Stimulated activated naive CD4-positive, alpha-beta T cell (primary cell): ENCODE data around the gene SDK2.

Experiments
- DNase-seq, 6 experiments: peaks; one replicate each; lab custom pipeline; 2025; lab: John Stamatoyannopoulos, UW

The SDK2 gene

GRCh38 chr17:73586275-73586832, 57.9 kb downstream of the SDK2 start:
- no peak for DNase-seq

DNA sequence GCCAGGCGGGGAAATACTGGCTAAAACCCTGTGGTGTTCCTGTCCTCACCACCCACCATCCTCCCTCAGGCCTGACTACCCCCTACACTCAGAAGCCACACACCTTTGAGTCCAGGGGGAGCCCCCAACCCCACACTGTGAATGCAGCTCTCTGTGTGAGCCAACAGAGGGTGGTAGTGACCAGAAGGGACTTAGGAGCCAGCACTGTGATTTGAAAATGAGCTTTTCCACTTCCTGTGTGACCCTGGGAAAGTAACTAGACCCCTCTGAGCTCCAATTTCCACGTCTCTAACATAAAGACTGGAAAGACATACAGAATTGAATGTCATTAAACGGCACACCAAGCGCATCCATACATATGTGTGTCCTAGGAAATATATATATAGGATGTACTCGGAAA, 58.7 kb downstream of the SDK2 start:
- no peak for DNase-seq

DNA sequence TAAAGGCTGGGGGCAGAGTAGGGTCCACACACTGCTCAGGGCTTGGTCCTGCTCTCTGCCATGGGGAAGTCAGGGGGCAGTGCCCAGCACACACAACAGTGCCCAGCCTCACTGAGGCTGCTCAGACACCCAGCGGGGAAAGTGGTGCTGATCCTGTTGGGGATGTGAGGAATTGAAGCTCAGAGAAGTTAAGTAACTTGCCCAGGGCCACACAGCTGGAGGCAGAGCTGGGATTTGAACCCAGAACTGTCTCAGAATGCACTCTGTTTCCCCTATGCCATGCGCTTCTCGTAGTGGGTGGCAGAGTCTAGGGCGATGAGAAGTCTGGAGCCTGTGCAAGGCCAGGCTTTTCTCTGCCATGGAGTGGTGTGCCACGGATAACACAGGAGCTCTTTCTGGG, 59.3 kb downstream of the SDK2 start:
- no peak for DNase-seq

DNA sequence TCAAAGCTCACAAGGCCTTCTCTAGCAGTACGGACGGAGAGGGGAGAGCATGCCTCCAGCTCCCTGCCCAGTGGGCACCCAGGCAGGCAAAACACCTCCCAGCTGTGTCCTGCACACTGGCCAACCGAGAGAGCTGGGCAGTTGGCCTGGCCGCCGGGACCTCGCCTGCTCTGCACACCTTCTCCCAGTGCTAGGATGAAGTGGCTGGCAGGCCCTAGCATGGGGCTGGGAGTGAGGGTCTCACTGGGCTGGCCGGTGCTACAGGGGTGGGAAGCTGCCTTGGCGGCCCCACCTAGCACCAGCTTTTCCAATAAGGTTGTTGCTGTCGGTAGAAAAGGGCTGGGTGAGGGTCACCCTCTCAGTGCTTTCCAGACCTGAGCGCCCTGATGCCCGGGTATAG, 60.2 kb downstream of the SDK2 start:
- no peak for DNase-seq

GRCh38 chr17:73582821-73583220, 61.4 kb downstream of the SDK2 start:
- DNase-seq: no peak

DNA sequence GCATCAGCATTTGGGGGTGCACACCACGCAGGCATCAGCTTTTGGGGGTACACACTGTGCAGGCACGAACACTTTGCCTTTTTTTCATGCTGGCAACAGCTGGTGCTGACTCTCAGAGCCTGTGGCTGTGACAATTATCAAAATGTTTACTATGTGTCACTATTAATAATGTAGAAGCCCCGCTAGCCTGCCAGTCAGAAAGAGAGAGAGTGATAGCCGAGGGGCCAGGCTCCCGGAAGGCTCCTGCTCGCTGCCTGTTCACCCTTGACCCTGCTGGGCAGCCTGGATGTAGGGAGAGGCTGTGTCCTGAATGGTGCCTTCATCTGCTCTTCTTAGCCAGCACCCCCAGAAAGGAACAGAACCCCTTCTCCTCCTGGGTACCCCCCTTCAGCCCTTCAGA, 61.9 kb downstream of the SDK2 start:
- no peak for DNase-seq

DNA sequence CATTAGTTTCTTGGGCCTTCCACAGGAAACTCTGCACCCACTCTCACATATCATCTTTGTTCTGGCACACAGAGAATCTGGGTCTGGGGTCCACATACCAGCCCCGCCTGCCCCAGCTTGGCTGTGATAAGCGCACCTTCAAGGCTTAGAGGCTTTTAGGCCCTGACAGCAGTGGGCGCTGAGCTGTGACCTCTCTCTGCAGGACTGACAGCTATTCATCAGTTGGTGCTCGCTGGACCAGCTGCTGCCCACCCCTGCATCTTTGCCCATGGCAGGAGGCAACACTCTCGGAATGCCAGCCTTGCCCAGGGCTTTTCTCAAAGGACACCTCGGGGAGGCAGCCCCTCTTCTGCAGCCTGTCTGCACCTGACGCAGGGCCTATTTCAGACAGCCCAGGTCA, 62.9 kb downstream of the SDK2 start:
- no peak for DNase-seq

DNA sequence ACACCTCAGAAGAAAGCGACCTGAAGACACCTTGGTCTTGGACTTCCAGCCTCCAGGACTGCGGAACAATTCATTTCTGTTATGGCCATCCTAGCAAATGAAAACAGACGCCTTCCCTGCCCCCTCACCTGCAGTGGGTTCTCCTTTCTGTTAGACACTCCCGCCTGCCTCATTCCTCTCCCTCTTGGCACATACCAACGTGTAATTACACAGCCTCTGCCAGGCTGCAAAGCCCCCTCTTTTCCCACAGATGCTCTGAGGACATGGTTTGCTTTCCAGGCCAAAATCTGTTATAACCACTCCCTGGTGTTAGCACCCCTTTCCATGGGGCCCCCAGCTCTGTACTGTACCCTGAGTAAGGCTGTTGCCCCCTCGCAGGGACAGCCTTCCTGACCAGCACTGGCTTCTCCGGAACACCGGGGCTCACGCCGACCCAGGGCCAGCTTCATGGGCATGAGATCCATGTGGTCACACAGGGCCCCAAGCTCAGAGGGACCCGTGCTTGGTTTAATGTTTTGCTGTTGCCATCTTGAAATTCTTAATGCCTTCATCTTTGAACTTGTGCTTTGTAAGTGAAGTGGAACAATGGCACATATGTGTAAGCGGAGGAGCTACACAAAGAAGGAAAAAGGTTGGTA, 64.1 kb downstream of the SDK2 start:
- no peak for DNase-seq

- no peak for DNase-seq
Observed at GRCh38 chr17:73576556-73577098, 67.6 kb downstream of the SDK2 start.

DNA sequence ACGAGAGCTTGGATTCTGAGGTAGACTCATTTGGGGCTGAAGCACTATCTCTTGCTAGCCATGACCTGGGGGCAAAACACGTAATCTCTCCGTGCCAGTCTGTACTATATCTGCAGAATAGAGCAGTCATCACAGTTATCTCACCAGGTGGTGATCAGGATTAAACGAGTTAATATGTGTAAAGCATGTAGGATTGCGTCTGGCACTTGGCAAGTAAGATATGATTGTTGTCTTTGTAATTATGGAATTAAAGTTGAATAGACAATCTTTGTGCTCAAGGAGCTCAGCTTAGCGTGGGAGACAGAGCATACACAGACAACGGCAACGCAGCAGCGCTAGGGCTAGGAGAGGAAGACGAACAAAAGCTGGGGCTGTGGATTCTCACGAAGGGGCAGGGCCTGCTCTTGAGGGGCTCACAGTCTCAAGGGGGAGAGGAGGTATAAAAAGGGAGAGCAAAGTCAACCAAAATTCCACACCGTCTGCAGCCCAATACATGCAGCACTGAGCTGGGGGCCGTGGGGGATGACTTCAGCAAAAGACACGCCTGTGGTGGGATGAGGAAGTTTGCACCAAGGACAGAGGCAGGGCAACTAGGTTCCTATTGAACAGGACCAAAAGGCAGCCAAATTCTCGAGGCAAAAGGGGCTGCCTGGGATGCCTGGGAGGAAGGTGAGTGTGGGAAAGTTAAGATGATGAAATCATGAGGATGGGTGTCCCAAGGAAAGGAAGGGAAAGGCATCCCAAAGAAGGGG, 68.6 kb downstream of the SDK2 start:
- no peak for DNase-seq

DNA sequence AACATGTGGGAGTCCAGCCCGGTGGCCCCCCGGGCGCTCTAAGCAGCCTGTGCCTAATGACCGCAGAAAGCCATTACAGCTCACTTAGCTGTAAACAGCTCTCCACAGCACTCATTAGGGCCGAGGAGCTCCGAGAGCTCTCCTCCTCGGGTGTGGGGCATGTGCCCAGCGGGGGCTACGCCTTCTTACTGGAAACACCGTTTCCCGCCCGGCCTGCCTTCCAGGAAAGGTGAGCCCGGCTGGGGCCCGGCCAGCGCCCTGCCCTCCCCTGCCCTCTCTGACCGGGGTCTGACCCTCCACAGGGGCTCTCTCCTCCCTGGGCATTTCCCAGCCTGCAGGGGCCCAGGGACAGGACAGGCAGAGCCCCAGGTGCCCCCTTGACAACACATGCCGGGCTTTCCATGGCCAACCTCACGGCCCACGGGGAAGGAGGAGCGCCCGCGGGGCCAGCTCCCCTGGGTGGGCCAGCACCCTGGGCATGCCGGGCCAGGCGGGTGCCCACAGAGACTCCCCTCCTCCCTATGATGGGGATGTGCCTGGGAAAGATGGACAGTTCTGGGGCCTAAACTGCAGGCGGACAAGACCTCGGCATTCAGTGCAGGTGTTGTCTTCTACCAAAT, 72.6 kb downstream of the SDK2 start:
- no peak for DNase-seq

DNA sequence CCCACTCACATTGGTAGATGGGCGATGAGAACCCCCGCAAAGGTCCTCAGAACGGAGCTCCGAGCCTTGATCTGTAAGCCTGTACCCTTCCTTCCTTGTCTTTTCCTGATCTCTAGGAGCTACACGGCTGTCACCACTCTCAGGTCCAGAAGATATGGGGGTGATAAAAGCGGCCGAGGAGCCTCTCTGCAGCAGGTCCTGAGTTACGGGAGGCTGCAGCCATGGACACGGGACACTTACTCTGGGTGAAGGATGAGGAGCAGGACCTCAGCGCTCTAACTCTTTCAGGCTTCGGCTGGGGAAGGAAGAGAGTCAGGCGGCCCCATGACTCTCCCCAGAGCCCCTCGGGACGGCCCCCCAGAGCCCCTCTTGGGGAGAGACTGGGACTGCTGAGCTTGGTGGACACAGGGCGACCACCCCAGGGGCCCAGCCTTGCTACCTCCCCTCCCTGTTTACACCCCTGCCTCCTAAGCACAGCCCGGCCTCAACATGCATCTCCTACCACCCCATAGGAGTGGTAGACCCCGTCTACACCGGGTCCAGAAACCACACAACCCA, 74.4 kb downstream of the SDK2 start:
- no peak for DNase-seq

- DNase-seq: no peak
Observed at GRCh38 chr17:73568934-73569333, 75.3 kb downstream of the SDK2 start.

GRCh38 chr17:73566905-73567782, 77.1 kb downstream of the SDK2 start:
- DNase-seq: peak in 3 of 6 experiments; percentile 22 to 57 (median 48)

GRCh38 chr17:73564843-73565242, 79.4 kb downstream of the SDK2 start:
- DNase-seq: no peak

DNA sequence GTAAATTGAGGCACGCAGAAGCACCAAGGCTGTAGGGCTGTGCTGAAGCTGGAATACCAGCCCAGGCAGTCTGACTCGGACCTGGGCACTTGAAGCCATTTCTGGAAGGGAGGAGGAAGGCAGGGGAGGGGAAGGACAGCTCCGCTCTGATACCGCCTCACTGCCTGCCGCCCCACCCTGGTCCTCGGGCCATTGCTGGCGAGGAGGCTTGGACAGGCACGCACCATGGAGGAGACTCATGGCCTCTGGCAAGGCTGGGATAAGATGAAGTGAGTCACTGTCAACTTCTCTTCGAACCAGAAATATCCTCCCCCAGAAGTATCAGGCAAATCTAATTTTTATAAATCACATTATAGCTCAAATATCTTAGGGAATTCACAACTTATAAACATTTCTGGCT, 81.3 kb downstream of the SDK2 start:
- DNase-seq: no peak

GRCh38 chr17:73561111-73561510, 83.1 kb downstream of the SDK2 start:
- DNase-seq: no peak

DNA sequence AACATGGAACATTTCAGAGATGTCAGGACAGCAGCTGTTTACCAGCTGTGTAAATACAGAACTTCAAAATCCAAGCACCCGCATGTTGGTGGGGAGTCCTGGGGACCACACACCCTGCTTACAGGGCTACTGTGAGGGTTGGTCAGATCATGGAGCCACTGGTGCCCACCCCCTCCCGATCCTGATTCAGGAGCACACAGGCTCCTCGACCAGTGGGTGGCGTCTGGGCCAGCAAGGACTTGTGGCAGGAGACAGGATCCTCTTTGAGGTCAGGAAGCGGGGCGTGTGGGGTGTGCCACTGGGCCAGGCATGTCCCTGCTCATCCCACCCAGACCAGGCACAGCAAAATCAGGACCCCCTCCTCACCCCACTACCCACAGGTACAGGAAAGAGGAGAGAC, 83.6 kb downstream of the SDK2 start:
- no peak for DNase-seq

GRCh38 chr17:73559532-73559931, 84.7 kb downstream of the SDK2 start:
- no peak for DNase-seq

GRCh38 chr17:73555199-73555960, 88.9 kb downstream of the SDK2 start:
- DNase-seq: no peak

DNA sequence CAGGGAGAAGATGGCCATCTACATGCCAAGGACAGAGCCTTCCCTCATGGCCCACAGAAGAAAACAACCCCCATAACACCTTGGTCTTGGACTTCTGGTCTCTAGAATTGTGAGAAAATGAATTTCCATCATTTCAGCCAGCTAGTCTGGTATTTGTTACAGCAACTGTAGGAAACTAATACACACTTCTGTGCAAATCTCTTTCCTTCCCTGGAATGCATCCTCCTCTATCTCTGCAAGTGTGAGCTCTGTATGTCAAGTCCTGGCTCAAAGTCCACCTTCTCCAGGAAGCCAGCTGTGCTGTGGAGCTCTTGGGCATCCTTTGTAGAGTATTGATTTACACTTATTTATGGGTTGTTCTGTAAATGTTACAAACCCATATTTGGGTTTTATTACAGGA, 89.7 kb downstream of the SDK2 start:
- no peak for DNase-seq
